Adrenal gland (tissue), 5 donors: Measurements from ENCODE around the gene MLYCD.

Source experiments
- CTCF ChIP-seq, 6 experiments: fragments of 450-650 bp in 4 of 6; fragments of 200-600 bp in 2 of 6; sonication (generic) in 1 of 6; IDR thresholded peaks; 1 replicate in 5 of 6; 2 replicates in 1 of 6; pipeline versions ENCODE4 v1.5.1 to v1.8.0; 2016 to 2021; ENCODE audit warnings: antibody characterized with exemption in 6 of 6, mild to moderate bottlenecking in 2 of 6, moderate library complexity in 1 of 6
- POLR2A ChIP-seq, 2 donors: fragments of 450-650 bp; IDR thresholded peaks; one replicate each; pipeline ENCODE4 v1.6.1; 2017; ENCODE audit warnings: antibody characterized with exemption in 2 of 2, mild to moderate bottlenecking in 2 of 2, moderate library complexity in 1 of 2
- donor health status: DM: no; HTN: no; CAD: no.

DNA sequence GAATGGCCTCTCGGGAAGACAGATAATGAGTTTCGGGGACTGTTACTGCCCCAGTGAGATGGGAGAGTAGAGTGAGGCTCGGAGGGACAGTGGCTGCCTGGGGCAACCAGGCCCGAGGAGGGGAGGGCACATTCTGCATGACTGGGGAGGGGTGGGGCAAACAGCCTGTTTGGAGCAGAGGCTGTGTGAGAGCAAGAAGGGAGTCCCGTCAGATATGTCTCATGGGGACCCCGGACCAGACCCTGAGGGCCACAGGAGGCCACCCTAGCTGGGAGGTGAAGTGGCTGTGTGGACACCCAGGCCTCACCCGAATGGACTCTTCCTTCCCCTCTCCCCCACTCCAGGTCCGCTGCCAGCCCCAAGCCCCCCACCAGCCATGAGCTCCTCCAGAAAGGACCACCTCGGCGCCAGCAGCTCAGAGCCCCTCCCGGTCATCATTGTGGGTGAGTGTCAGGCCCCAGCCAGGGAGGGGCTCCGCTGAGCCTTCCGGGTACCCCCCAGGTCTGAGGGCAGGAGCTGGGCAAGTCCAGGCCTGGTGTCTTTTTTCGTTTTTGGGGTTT lies 58.5 kb downstream of the MLYCD start:
- TF ChIP-seq CTCF (IDR thresholded peaks at IDR 0.05): no peak
- TF ChIP-seq POLR2A (IDR thresholded peaks at IDR 0.05): no peak
